Measurements from ENCODE around the gene SLC4A1.

SLC4A1 gene

GRCh38 chr17:44207743-44208142, 60.2 kb downstream of the SLC4A1 start:
- Histone ChIP-seq H3K79me2 (ENCODE audit: insufficient read depth, low read length) (0 out of 2 replicates have a peak, but pooled peaks cover 3% of the 10 kb centered on the region), H3K27me3 (ENCODE audit: insufficient read depth, low read length, poor library complexity) (no peaks in the 10 kb centered on the region), H3K27ac (ENCODE audit: low read length) (no peak overlapping the region), H3K9ac (ENCODE audit: low read depth, low read length) (no peak overlapping the region), H3K4me1 (ENCODE audit: insufficient read depth, low read length) (peaks cover 26% of the 10 kb centered on the region), H3K9me3 (ENCODE audit: insufficient read depth, low read length, severe bottlenecking) (no peaks in the 10 kb centered on the region), H3K4me3 (ENCODE audit: low read depth in 1 of 2, low read length in 2 of 2) (no peak overlapping the region), H2AFZ (ENCODE audit: low read depth, low read length) (no peak overlapping the region), H3K36me3 (ENCODE audit: insufficient read depth, low read length) (peaks cover 59% of the 10 kb centered on the region), H3K4me2 (ENCODE audit: insufficient read depth, low read length) (no peak overlapping the region), H4K20me1 (ENCODE audit: insufficient read depth, low read length) (peaks cover 25% of the 10 kb centered on the region)
- TF ChIP-seq CTCF (IDR thresholded peaks at IDR 0.05; ENCODE audit: borderline replicate concordance, extremely low read depth, low read length, poor library complexity, severe bottlenecking) (no peak), EZH2 (IDR thresholded peaks at IDR 0.05; ENCODE audit: borderline replicate concordance, low read depth, low read length, severe bottlenecking) (no peak)
- no peak for DNase-seq
- no peak for ATAC-seq (ENCODE audit: insufficient read depth, low read depth)

- no peak overlapping the region for H3K9ac ChIP-seq (ENCODE audit: low read depth, low read length)
- ATAC-seq (ENCODE audit: insufficient read depth, low read depth): no peak
- no peaks in the 10 kb centered on the region for H3K27me3 ChIP-seq (ENCODE audit: insufficient read depth, low read length, poor library complexity)
- TF ChIP-seq EZH2 (IDR thresholded peaks at IDR 0.05; ENCODE audit: borderline replicate concordance, low read depth, low read length, severe bottlenecking): no peak
- TF ChIP-seq CTCF (IDR thresholded peaks at IDR 0.05; ENCODE audit: borderline replicate concordance, extremely low read depth, low read length, poor library complexity, severe bottlenecking): no peak
- H3K4me1 ChIP-seq (ENCODE audit: insufficient read depth, low read length): peaks cover 26% of the 10 kb centered on the region
- DNase-seq: no peak
- no peaks in the 10 kb centered on the region for H3K9me3 ChIP-seq (ENCODE audit: insufficient read depth, low read length, severe bottlenecking)
- H4K20me1 ChIP-seq (ENCODE audit: insufficient read depth, low read length): peaks cover 22% of the 10 kb centered on the region
- H3K27ac ChIP-seq (ENCODE audit: low read length): no peak overlapping the region
- H3K36me3 ChIP-seq (ENCODE audit: insufficient read depth, low read length): peaks cover 56% of the 10 kb centered on the region
- no peak overlapping the region for H3K4me3 ChIP-seq (ENCODE audit: low read depth in 1 of 2, low read length in 2 of 2)
- H3K79me2 ChIP-seq (ENCODE audit: insufficient read depth, low read length): 0 out of 2 replicates have a peak, but pooled peaks cover 3% of the 10 kb centered on the region
- no peak overlapping the region for H3K4me2 ChIP-seq (ENCODE audit: insufficient read depth, low read length)
- no peak overlapping the region for H2AFZ ChIP-seq (ENCODE audit: low read depth, low read length)
Observed at GRCh38 chr17:44207319-44207718, 60.6 kb downstream of the SLC4A1 start.

- peaks cover 21% of the 10 kb centered on the region for H4K20me1 ChIP-seq (ENCODE audit: insufficient read depth, low read length)
- no peak overlapping the region for H3K27ac ChIP-seq (ENCODE audit: low read length)
- H3K9me3 ChIP-seq (ENCODE audit: insufficient read depth, low read length, severe bottlenecking): no peaks in the 10 kb centered on the region
- TF ChIP-seq CTCF (IDR thresholded peaks at IDR 0.05; ENCODE audit: borderline replicate concordance, extremely low read depth, low read length, poor library complexity, severe bottlenecking) (no peak), EZH2 (IDR thresholded peaks at IDR 0.05; ENCODE audit: borderline replicate concordance, low read depth, low read length, severe bottlenecking) (no peak)
- peaks cover 25% of the 10 kb centered on the region for H3K4me1 ChIP-seq (ENCODE audit: insufficient read depth, low read length)
- no peak for ATAC-seq (ENCODE audit: insufficient read depth, low read depth)
- no peak overlapping the region for H2AFZ ChIP-seq (ENCODE audit: low read depth, low read length)
- H3K4me2 ChIP-seq (ENCODE audit: insufficient read depth, low read length): no peak overlapping the region
- no peak overlapping the region for H3K9ac ChIP-seq (ENCODE audit: low read depth, low read length)
- H3K36me3 ChIP-seq (ENCODE audit: insufficient read depth, low read length): peaks cover 52% of the 10 kb centered on the region
- H3K27me3 ChIP-seq (ENCODE audit: insufficient read depth, low read length, poor library complexity): no peaks in the 10 kb centered on the region
- H3K4me3 ChIP-seq (ENCODE audit: low read depth in 1 of 2, low read length in 2 of 2): no peak overlapping the region
- DNase-seq: no peak
- H3K79me2 ChIP-seq (ENCODE audit: insufficient read depth, low read length): 0 out of 2 replicates have a peak, but pooled peaks cover 3% of the 10 kb centered on the region
Observed at GRCh38 chr17:44206825-44207155, 61.1 kb downstream of the SLC4A1 start.

Measured in DND-41 (cell line).